K562 (cell line): ENCODE results near the gene NCL. TPM values are rescaled to one million over a fixed set of nuclear protein-coding genes. Genes with fewer than 3 reads are reported as not detected.

Experiments
- ETV6 ChIP-seq, 3 experiments: fragments of 150-350 bp in 1 of 3; sonication (generic) in 1 of 3; formaldehyde crosslinking in 1 of 3; IDR thresholded peaks; 2 replicates each; pipeline versions ENCODE4 v1.6.1 to v1.8.0; 2014 to 2022; ENCODE audit warnings: borderline replicate concordance in 2 of 3, low read depth in 2 of 3, antibody characterized with exemption in 1 of 3, low read length in 1 of 3, mild to moderate bottlenecking in 1 of 3, missing genetic modification reagents in 1 of 3
- GABPA ChIP-seq: fragments of 200-800 bp; sonication (Bioruptor generic); conservative IDR thresholded peaks from 2 replicates; pipeline ENCODE4 v1.6.1; 2016; ENCODE audit warnings: low read depth, missing genetic modification characterization, missing compliant biosample characterization
- GTF2A2 ChIP-seq: IDR thresholded peaks from 2 replicates; pipeline ENCODE4 v1.6.1; 2016; ENCODE audit warnings: mild to moderate bottlenecking, missing genetic modification characterization, missing compliant biosample characterization
- NFYB ChIP-seq: IDR thresholded peaks from 2 replicates; pipeline ENCODE4 v1.6.1; 2011; ENCODE audit warnings: mild to moderate bottlenecking, moderate library complexity; ENCODE audit not compliant: insufficient read length; ENCODE audit errors: extremely low read depth
- RB1 ChIP-seq: fragments of 450-650 bp; IDR thresholded peaks from 2 replicates; pipeline ENCODE4 v1.6.1; 2017; ENCODE audit warnings: low read depth, mild to moderate bottlenecking
- RBFOX2 ChIP-seq: fragments of 200-400 bp; formaldehyde crosslinking; IDR thresholded peaks from 2 replicates; pipeline ENCODE4 v1.6.1; 2017; ENCODE audit warnings: low read depth, mild to moderate bottlenecking, low read length, moderate library complexity
- ZNF175 ChIP-seq: fragments of 200-800 bp; sonication (Bioruptor generic); IDR thresholded peaks from 2 replicates; pipeline ENCODE4 v1.6.1; 2016; ENCODE audit warnings: low read depth, mild to moderate bottlenecking, missing genetic modification characterization, missing compliant biosample characterization
- ZNF830 ChIP-seq: fragments of 250-450 bp; sonication (Bioruptor Pico); IDR thresholded peaks from 2 replicates; pipeline ENCODE4 v1.5.0; 2021; ENCODE audit warnings: mild to moderate bottlenecking
- polyA plus RNA-seq, 8 experiments: library from polyadenylated mRNA; depleted of rRNA in 4 of 8; stranded (reverse) in 5 of 8; unstranded in 3 of 8; fragments of >200 nt; fragmentation: Nextera tagmentation in 2 of 8; fragmentation: Illumina TruSeq in 1 of 8; extraction: Ambion mirVana in 2 of 8; extraction: Trizol in 1 of 8; gene quantifications; 2 replicates each; pipeline versions ENCODE4 v1.2.1 to v1.2.3, GENCODE V29; 2011 to 2014; ENCODE audit warnings: inconsistent platforms in 1 of 8, missing spikeins in 1 of 8
- total RNA-seq, 7 experiments: library from RNA; depleted of rRNA in 6 of 7; stranded (reverse); fragments of >200 nt in 6 of 7; fragmentation: Illumina TruSeq in 2 of 7; extraction: Trizol in 2 of 7; gene quantifications; 2 replicates each; pipeline versions ENCODE4 v1.2.1 to v1.2.3, GENCODE V29; 2011 to 2021; ENCODE audit warnings: low replicate concordance in 1 of 7
- TF ChIP-seq, protein P1 (sequence below): fragments of 250-450 bp; sonication (Bioruptor Pico); IDR thresholded peaks from 2 replicates; pipeline ENCODE4 v1.9.0; 2021; ENCODE audit warnings: mild to moderate bottlenecking, inconsistent platforms
- TF ChIP-seq, protein P2 (sequence below), 2 experiments: IDR thresholded peaks; 2 replicates each; pipeline ENCODE4 v1.6.1; 2011; ENCODE audit warnings: borderline replicate concordance in 1 of 2, control low read depth in 1 of 2, low read depth in 1 of 2, low read length in 1 of 2, mild to moderate bottlenecking in 1 of 2, mixed read lengths in 1 of 2, moderate library complexity in 1 of 2; ENCODE audit not compliant: insufficient read depth in 1 of 2, insufficient read length in 1 of 2, poor library complexity in 1 of 2, severe bottlenecking in 1 of 2; ENCODE audit errors: extremely low read depth in 1 of 2
- TF ChIP-seq, protein P3 (sequence below): fragments of 450-650 bp; IDR thresholded peaks from 2 replicates; pipeline ENCODE4 v1.6.1; 2018; ENCODE audit not compliant: partially characterized antibody
- TF ChIP-seq, protein P4 (sequence below): fragments of 450-650 bp; formaldehyde crosslinking; IDR thresholded peaks from 2 replicates; pipeline ENCODE4 v1.4.0; 2020; ENCODE audit warnings: mild to moderate bottlenecking, moderate library complexity

NCL gene
- total and polyA plus RNA-seq, 9 of the 15 experiments (the other 6 are each of a cell fraction or from before 2014, with no cell fraction given) = 80.9 to 732 (median 361) TPM

GRCh38 chr2:231464576-231465540 lies 574 bp upstream of the NCL start (continued):
- TF ChIP-seq, protein P1, sequence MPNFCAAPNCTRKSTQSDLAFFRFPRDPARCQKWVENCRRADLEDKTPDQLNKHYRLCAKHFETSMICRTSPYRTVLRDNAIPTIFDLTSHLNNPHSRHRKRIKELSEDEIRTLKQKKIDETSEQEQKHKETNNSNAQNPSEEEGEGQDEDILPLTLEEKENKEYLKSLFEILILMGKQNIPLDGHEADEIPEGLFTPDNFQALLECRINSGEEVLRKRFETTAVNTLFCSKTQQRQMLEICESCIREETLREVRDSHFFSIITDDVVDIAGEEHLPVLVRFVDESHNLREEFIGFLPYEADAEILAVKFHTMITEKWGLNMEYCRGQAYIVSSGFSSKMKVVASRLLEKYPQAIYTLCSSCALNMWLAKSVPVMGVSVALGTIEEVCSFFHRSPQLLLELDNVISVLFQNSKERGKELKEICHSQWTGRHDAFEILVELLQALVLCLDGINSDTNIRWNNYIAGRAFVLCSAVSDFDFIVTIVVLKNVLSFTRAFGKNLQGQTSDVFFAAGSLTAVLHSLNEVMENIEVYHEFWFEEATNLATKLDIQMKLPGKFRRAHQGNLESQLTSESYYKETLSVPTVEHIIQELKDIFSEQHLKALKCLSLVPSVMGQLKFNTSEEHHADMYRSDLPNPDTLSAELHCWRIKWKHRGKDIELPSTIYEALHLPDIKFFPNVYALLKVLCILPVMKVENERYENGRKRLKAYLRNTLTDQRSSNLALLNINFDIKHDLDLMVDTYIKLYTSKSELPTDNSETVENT (CRISPR knock-in tag) = peak; percentile 80; the same call in 1 of the 2 replicates
- no peak for TF ChIP-seq ZNF175 (CRISPR knock-in tag)
- peak; percentile 84 for TF ChIP-seq GABPA (tag)
- TF ChIP-seq, protein P2, sequence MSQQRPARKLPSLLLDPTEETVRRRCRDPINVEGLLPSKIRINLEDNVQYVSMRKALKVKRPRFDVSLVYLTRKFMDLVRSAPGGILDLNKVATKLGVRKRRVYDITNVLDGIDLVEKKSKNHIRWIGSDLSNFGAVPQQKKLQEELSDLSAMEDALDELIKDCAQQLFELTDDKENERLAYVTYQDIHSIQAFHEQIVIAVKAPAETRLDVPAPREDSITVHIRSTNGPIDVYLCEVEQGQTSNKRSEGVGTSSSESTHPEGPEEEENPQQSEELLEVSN (IDR thresholded peaks at IDR 0.05; ENCODE audit: borderline replicate concordance in 1 of 2, extremely low read depth in 1 of 2, insufficient read depth in 1 of 2, insufficient read length in 1 of 2, low read depth in 1 of 2, low read length in 1 of 2, poor library complexity in 1 of 2, severe bottlenecking in 1 of 2) = peak; percentile 61 to 88
- peak; percentile 65; the same call in 1 of the 2 replicates for TF ChIP-seq RB1
- TF ChIP-seq, protein P3, sequence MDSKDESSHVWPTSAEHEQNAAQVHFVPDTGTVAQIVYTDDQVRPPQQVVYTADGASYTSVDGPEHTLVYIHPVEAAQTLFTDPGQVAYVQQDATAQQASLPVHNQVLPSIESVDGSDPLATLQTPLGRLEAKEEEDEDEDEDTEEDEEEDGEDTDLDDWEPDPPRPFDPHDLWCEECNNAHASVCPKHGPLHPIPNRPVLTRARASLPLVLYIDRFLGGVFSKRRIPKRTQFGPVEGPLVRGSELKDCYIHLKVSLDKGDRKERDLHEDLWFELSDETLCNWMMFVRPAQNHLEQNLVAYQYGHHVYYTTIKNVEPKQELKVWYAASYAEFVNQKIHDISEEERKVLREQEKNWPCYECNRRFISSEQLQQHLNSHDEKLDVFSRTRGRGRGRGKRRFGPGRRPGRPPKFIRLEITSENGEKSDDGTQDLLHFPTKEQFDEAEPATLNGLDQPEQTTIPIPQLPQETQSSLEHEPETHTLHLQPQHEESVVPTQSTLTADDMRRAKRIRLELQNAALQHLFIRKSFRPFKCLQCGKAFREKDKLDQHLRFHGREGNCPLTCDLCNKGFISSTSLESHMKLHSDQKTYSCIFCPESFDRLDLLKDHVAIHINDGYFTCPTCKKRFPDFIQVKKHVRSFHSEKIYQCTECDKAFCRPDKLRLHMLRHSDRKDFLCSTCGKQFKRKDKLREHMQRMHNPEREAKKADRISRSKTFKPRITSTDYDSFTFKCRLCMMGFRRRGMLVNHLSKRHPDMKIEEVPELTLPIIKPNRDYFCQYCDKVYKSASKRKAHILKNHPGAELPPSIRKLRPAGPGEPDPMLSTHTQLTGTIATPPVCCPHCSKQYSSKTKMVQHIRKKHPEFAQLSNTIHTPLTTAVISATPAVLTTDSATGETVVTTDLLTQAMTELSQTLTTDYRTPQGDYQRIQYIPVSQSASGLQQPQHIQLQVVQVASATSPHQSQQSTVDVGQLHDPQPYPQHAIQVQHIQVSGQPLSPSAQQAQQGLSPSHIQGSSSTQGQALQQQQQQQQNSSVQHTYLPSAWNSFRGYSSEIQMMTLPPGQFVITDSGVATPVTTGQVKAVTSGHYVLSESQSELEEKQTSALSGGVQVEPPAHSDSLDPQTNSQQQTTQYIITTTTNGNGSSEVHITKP = peak; percentile 43
- TF ChIP-seq ZNF830 = no peak
- peak; percentile 6; the same call in 1 of the 2 replicates for TF ChIP-seq RBFOX2
- TF ChIP-seq ETV6 (IDR thresholded peaks at IDR 0.05; ENCODE audit: borderline replicate concordance in 1 of 2, low read depth in 2 of 2, low read length in 1 of 2) = no peak
- no peak for TF ChIP-seq ETV6 (CRISPR knock-in tag; IDR thresholded peaks at IDR 0.05; ENCODE audit: borderline replicate concordance)
- TF ChIP-seq, protein P4, sequence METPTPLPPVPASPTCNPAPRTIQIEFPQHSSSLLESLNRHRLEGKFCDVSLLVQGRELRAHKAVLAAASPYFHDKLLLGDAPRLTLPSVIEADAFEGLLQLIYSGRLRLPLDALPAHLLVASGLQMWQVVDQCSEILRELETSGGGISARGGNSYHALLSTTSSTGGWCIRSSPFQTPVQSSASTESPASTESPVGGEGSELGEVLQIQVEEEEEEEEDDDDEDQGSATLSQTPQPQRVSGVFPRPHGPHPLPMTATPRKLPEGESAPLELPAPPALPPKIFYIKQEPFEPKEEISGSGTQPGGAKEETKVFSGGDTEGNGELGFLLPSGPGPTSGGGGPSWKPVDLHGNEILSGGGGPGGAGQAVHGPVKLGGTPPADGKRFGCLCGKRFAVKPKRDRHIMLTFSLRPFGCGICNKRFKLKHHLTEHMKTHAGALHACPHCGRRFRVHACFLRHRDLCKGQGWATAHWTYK = no peak
- no peak for TF ChIP-seq NFYB
- no peak for TF ChIP-seq GTF2A2 (tag)
